Endothelial cell of umbilical vein (primary cell): Measurements from ENCODE around the gene C19orf44.

ENCODE experiments used
- CTCF ChIP-seq, 2 donors: IDR thresholded peaks; 1 replicate in 1 of 2; 2 replicates in 1 of 2; pipeline ENCODE4 v1.5.1; 2011; ENCODE audit warnings: low read length in 2 of 2, mild to moderate bottlenecking in 2 of 2, moderate library complexity in 2 of 2, control low read depth in 1 of 2, inconsistent platforms in 1 of 2, low read depth in 1 of 2; ENCODE audit not compliant: insufficient read depth in 1 of 2; ENCODE audit errors: extremely low read depth in 1 of 2
- FOS ChIP-seq: IDR thresholded peaks from 2 replicates; pipeline ENCODE4 v1.6.1; 2011; ENCODE audit warnings: mild to moderate bottlenecking, low read length, moderate library complexity, borderline replicate concordance; ENCODE audit not compliant: insufficient read depth
- POLR2A ChIP-seq: IDR thresholded peaks from 2 replicates; pipeline ENCODE4 v1.6.1; 2012; ENCODE audit warnings: low read depth, mild to moderate bottlenecking, control low read depth, low read length

- no peak for TF ChIP-seq CTCF (IDR thresholded peaks at IDR 0.05; ENCODE audit: extremely low read depth in 1 of 2, insufficient read depth in 1 of 2, low read depth in 1 of 2, low read length in 2 of 2)
- TF ChIP-seq FOS = no peak
- no peak for TF ChIP-seq POLR2A
These were observed 39.2 kb downstream of the C19orf44 start for GRCh38 chr19:16535381-16535780.
